MM.1S (cell line): Measurements from ENCODE around the gene CHN2.

Experiments
- DNase-seq: peaks from one replicate; pipeline ENCODE4 v3.0.0-alpha.2; 2015
- H2AFZ ChIP-seq: fragments of 300-600 bp; sonication (generic); 2 replicates; pipeline ENCODE4 v1.6.0; 2016; ENCODE audit warnings: antibody characterized with exemption, low read length
- H3F3A ChIP-seq: fragments of 300-600 bp; sonication (generic); 2 replicates; pipeline ENCODE4 v1.6.1; 2016; ENCODE audit warnings: mild to moderate bottlenecking, antibody characterized with exemption, low read length, moderate library complexity, mixed read lengths; ENCODE audit not compliant: insufficient read depth
- H3K27ac ChIP-seq: fragments of 300-600 bp; sonication (generic); 2 replicates; pipeline ENCODE4 v1.5.1; 2016; ENCODE audit warnings: mild to moderate bottlenecking, low read length
- H3K27me3 ChIP-seq: fragments of 300-600 bp; sonication (generic); replicated peaks from 2 replicates; pipeline ENCODE4 v1.6.0; 2016; ENCODE audit warnings: low read length; ENCODE audit not compliant: insufficient read depth
- H3K36me3 ChIP-seq: fragments of 300-600 bp; sonication (generic); replicated peaks from 2 replicates; pipeline ENCODE4 v1.6.1; 2016; ENCODE audit warnings: mild to moderate bottlenecking, low read length, mixed read lengths; ENCODE audit not compliant: insufficient read depth
- H3K4me1 ChIP-seq: fragments of 300-600 bp; sonication (generic); 2 replicates; pipeline ENCODE4 v1.6.1; 2016; ENCODE audit warnings: low read length, mixed read lengths
- H3K4me2 ChIP-seq: fragments of 300-600 bp; sonication (generic); 2 replicates; pipeline ENCODE4 v1.6.0; 2016; ENCODE audit warnings: low read depth, low read length
- H3K4me3 ChIP-seq: fragments of 300-600 bp; sonication (generic); 2 replicates; pipeline ENCODE4 v1.5.1; 2016; ENCODE audit warnings: low read length, mixed read lengths
- H3K79me2 ChIP-seq: fragments of 300-600 bp; sonication (generic); 2 replicates; pipeline ENCODE4 v1.6.1; 2016; ENCODE audit warnings: mixed run types, low read length, mixed read lengths
- H3K9ac ChIP-seq: fragments of 300-600 bp; sonication (generic); 2 replicates; pipeline ENCODE4 v1.6.1; 2016; ENCODE audit warnings: low read length, mixed read lengths
- H3K9me2 ChIP-seq: fragments of 300-600 bp; sonication (generic); replicated peaks from 2 replicates; pipeline ENCODE4 v1.6.1; 2016; ENCODE audit warnings: mild to moderate bottlenecking, low read length, mixed read lengths; ENCODE audit not compliant: insufficient read depth
- H3K9me3 ChIP-seq: fragments of 300-600 bp; sonication (generic); replicated peaks from 2 replicates; pipeline ENCODE4 v1.6.1; 2016; ENCODE audit warnings: mild to moderate bottlenecking, low read length, mixed read lengths; ENCODE audit not compliant: insufficient read depth
- H4K20me1 ChIP-seq: fragments of 300-600 bp; sonication (generic); 2 replicates; pipeline ENCODE4 v1.6.1; 2016; ENCODE audit warnings: mild to moderate bottlenecking, low read length, moderate library complexity, mixed read lengths; ENCODE audit not compliant: insufficient read depth
- EZH2 ChIP-seq: fragments of 300-600 bp; sonication (generic); optimal IDR thresholded peaks from 2 replicates; pipeline ENCODE3; 2017; ENCODE audit warnings: low read depth, mild to moderate bottlenecking, antibody characterized with exemption, low read length, mixed read lengths
- EZH2phosphoT487 ChIP-seq: fragments of 300-600 bp; sonication (generic); IDR thresholded peaks from 2 replicates; pipeline ENCODE4 v1.6.1; 2018; ENCODE audit warnings: antibody characterized with exemption, low read length
- TF ChIP-seq, protein P1 (sequence below): fragments of 300-600 bp; sonication (generic); IDR thresholded peaks from 2 replicates; pipeline ENCODE4 v1.5.1; 2016; ENCODE audit warnings: antibody characterized with exemption, low read length, mixed read lengths

Gene CHN2

DNA sequence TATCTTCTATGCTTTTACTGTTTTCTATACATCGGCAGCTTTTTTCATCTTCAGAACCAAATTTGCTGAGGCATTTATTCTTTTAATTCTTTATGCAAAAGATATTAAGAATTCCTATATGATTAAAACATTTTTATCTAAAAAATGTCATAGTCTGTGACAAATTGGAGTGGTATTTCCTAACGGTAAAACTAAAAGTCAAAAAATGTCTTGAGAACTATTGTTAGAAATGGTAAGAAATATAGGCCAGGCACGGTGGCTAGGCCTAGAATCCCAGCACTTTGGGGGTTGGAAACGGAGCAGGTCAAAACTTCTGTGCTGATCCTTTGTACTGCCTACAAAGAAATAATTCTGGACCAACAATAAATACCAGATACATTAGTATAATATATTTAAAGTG lies 311.4 kb downstream of the CHN2 start:
- Histone ChIP-seq H3K9me2 (no peaks in the 10 kb centered on the region), H3K4me2 (no peak overlapping the region), H3K9me3 (no peaks in the 10 kb centered on the region), H3K27ac (no peak overlapping the region), H3K4me1 (no peaks in the 10 kb centered on the region), H3K79me2 (no peaks in the 10 kb centered on the region), H3K36me3 (no peaks in the 10 kb centered on the region), H3F3A (no peaks in the 10 kb centered on the region), H2AFZ (no peak overlapping the region), H3K9ac (no peak overlapping the region), H3K27me3 (no peaks in the 10 kb centered on the region), H4K20me1 (no peaks in the 10 kb centered on the region), H3K4me3 (no peak overlapping the region)
- TF ChIP-seq, protein P1, sequence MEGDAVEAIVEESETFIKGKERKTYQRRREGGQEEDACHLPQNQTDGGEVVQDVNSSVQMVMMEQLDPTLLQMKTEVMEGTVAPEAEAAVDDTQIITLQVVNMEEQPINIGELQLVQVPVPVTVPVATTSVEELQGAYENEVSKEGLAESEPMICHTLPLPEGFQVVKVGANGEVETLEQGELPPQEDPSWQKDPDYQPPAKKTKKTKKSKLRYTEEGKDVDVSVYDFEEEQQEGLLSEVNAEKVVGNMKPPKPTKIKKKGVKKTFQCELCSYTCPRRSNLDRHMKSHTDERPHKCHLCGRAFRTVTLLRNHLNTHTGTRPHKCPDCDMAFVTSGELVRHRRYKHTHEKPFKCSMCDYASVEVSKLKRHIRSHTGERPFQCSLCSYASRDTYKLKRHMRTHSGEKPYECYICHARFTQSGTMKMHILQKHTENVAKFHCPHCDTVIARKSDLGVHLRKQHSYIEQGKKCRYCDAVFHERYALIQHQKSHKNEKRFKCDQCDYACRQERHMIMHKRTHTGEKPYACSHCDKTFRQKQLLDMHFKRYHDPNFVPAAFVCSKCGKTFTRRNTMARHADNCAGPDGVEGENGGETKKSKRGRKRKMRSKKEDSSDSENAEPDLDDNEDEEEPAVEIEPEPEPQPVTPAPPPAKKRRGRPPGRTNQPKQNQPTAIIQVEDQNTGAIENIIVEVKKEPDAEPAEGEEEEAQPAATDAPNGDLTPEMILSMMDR, result no peak
- TF ChIP-seq EZH2phosphoT487 (no peak), EZH2 (no peak)
- DNase-seq, result no peak

DNA sequence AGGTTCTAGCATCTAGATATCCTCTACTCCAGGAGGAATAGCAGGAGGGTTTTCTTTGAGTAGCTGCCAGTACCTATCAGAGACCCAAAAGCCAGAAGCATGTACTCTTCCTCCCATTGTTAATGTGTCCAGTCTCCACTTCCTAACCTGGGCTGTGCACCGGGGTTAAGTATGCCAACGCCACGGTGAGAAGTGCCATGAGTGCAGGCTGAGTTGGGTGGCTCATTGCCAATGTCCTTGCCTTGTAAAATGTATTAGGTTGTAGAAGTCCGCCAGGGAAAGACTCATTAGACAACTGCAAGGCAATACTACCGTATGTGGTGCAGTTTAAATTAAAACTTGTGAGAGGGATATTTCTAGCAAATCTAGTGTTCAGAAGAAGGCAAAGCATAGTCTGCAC lies 314.0 kb downstream of the CHN2 start:
- DNase-seq, result no peak
- no peaks in the 10 kb centered on the region for H3K9me2 ChIP-seq
- no peak overlapping the region for H3K4me2 ChIP-seq
- H3K9me3 ChIP-seq, result no peaks in the 10 kb centered on the region
- H4K20me1 ChIP-seq, result no peaks in the 10 kb centered on the region
- no peaks in the 10 kb centered on the region for H3K27me3 ChIP-seq
- TF ChIP-seq, protein P1, result no peak
- TF ChIP-seq EZH2, result no peak
- no peak for TF ChIP-seq EZH2phosphoT487
- H3K9ac ChIP-seq, result no peak overlapping the region
- no peaks in the 10 kb centered on the region for H3K36me3 ChIP-seq
- no peak overlapping the region for H3K27ac ChIP-seq
- H3F3A ChIP-seq, result no peaks in the 10 kb centered on the region
- no peaks in the 10 kb centered on the region for H3K79me2 ChIP-seq
- no peak overlapping the region for H2AFZ ChIP-seq
- H3K4me3 ChIP-seq, result no peak overlapping the region
- no peaks in the 10 kb centered on the region for H3K4me1 ChIP-seq

DNA sequence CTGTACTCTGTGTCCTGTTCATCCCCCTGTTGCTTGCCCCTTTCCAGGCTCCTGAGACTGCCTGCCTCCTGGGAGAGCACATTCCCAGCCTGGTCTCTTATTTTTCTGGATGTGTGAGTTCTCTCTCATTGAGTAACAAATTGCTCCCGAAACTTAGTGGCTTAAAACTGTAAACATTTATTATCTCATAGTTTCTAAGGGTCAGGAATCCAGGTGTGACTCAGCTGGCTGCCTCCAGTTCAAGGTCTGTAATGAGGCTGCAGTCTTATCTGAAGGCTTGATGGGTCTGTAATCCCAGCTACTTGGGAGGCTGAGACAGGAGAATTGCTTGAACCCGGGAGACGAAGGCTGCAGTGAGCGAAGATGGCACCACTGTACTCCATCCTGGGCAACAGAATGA lies 315.5 kb downstream of the CHN2 start:
- Histone ChIP-seq H3K36me3 (no peaks in the 10 kb centered on the region; the same call in 1 of the 2 replicates), H3K27ac (no peak overlapping the region), H3K4me1 (no peaks in the 10 kb centered on the region), H2AFZ (no peak overlapping the region), H3K9me3 (no peaks in the 10 kb centered on the region), H3K9ac (no peak overlapping the region), H3K27me3 (no peaks in the 10 kb centered on the region), H4K20me1 (no peaks in the 10 kb centered on the region), H3K4me3 (no peak overlapping the region), H3K9me2 (no peaks in the 10 kb centered on the region), H3F3A (no peaks in the 10 kb centered on the region), H3K79me2 (no peaks in the 10 kb centered on the region), H3K4me2 (no peak overlapping the region)
- TF ChIP-seq EZH2phosphoT487 (no peak), EZH2 (no peak)
- TF ChIP-seq, protein P1, result no peak
- DNase-seq, result no peak
